GM23248 (cell line): ENCODE data around the gene MTMR2.

ENCODE experiments used
- EZH2 ChIP-seq: fragments of 200-600 bp; sonication (generic); IDR thresholded peaks from 2 replicates; pipeline ENCODE4 v1.6.1; 2018; ENCODE audit warnings: antibody characterized with exemption, mild to moderate bottlenecking; ENCODE audit not compliant: insufficient read depth, poor library complexity, severe bottlenecking
- EZH2phosphoT487 ChIP-seq: fragments of 200-600 bp; sonication (generic); IDR thresholded peaks from 2 replicates; pipeline ENCODE4 v1.6.1; 2018; ENCODE audit warnings: antibody characterized with exemption, moderate library complexity, mild to moderate bottlenecking, low read depth; ENCODE audit not compliant: insufficient read depth

- TF ChIP-seq EZH2 (no peak), EZH2phosphoT487 (no peak)
These were observed 9.7 kb upstream of the MTMR2 start for GRCh38 chr11:95933594-95933993.
